ENCODE data around the gene PLBD2.

The PLBD2 gene

DNA sequence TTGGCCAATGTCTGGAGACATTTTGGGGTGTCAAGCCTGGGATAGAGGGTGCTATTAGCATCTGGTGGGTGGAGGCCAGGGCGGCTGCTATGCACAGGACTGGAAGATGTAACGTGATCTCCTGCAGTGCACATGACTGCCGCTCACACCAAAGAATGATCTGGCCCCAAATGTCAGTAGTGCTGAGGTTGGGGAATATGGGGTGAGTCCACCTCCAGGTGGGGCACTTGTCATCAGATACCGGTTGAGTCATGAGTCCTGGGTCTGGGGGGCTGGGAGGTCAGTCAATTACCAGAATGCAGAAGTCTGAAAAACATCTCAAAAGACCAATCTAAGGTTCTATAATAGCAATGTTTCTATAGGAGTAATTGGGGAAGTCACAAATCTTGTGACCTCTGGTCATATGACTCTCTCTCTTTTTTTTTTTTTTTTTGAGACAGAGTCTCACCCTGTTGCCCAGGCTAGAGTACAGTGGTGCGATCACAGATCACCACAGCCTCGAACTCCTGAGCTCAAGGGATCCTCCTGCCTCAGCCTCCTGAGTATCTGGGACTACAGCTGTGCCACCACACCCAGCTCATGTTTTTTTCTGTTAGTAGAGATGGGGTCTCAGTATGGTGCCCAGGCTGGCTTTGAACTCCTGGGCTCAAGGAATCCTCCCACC, 57.8 kb downstream of the PLBD2 start:
- DNase-seq (ENCODE audit: low spot score) = no peak

DNA sequence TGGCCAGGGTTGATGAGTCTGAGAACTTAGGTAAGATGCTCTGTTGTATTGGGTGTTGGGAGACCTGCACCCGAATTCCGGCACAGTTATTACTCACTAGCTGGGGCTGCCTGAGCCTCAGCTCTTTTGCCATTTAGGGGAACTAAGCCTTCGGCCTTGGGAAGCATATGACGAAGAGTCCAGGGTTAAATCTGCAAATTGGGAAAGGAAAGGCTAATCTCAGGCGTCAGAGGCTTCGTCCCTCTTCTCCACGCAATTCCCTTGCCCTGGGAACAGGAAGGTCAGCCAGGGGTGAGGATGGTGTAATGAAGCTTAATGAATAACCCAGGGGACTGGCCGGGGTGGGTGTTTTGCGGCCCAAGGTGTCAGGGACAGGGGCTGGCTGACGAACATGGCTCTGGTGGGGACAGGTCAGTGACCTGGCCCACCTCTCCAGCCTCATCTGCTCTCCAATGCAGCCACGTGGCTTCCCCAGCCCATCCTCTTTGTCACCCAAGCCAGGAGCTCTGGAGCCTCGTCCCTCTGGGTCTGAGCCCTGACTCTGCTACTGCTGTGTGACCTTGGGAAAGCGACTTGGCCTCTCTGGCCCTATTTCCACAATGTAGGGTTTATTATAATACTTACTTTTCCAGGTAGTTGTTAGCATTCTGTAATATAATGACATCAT, 60.0 kb downstream of the PLBD2 start:
- no peak for DNase-seq (ENCODE audit: low spot score)

DNA sequence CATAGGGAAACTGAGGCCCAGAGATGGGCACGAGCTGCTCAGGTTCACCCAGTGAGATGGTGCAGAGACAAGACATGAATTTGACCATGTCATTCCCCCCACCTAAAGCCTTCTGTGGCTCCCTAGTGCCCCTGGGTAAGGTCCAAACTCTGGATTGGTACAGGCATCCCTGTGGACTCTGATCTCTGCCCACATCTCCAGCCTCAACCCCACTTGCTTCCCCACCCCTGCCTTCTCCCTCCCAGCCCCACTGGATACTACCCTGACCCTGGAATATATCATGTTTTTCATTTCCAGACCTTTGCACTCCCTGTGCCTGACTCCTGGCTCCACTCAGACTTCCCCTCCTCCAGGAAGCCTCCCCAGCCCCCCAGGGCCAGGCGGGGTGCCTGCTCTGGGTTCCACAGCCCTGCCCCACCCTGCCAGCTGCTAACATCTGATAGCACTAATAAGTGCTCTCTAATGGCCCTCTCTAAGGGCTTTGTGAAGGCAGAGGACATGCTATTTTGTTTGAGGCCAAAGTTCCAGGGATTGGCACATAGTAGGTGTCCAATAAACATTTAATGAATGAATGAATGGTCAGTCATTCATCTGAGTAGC, 62.7 kb downstream of the PLBD2 start:
- no peak for DNase-seq (ENCODE audit: low spot score)

DNA sequence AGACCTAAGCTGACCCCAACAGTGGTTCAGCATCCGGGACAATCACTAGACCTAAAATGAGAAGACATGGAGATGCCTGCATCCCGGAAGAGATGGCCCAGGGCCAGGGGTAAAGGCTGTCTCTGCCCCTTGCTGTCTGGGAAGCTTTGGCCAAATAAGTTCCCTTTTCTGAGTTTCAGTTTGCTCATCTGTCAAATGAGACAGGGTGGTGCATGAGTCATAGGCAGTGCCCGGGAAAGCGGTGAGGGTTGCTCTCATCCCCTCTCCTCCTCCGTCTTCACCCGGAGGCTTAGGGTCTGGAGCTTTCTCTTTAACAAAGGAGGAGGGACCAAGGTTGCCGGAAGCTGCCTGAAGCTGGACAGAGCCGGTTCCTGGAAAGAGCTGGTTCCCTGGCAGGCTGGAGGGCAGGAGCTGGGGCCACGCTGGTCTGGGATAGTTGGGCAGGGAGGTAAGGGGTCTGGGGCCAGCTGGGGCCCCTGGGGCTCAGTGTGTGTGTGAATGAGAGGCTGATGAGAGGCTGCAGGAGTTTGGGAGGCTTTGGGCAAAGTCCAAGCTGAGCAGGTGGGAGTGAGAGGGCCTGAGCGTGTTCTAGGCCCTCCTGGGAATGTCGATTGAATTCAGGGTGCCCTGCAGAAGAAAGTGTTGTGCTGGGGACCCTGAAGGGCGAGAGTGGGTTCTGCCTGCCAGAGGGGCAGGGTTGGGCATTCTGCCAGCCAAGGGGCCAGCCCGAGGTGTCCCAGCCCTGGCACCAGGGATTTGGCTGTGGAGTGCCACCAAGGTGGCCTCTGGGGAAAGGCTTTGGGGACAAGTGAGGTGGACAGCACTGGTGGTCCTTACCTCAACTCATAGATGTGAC, 63.9 kb downstream of the PLBD2 start, which contains the start of gene SDSL:
TSS of gene SDSL (plus strand) at position 351 of the 856 bp plus-strand sequence. CDS start 5,603 bp downstream, outside the sequence.
- DNase-seq (ENCODE audit: low spot score) = peak; percentile 87

DNA sequence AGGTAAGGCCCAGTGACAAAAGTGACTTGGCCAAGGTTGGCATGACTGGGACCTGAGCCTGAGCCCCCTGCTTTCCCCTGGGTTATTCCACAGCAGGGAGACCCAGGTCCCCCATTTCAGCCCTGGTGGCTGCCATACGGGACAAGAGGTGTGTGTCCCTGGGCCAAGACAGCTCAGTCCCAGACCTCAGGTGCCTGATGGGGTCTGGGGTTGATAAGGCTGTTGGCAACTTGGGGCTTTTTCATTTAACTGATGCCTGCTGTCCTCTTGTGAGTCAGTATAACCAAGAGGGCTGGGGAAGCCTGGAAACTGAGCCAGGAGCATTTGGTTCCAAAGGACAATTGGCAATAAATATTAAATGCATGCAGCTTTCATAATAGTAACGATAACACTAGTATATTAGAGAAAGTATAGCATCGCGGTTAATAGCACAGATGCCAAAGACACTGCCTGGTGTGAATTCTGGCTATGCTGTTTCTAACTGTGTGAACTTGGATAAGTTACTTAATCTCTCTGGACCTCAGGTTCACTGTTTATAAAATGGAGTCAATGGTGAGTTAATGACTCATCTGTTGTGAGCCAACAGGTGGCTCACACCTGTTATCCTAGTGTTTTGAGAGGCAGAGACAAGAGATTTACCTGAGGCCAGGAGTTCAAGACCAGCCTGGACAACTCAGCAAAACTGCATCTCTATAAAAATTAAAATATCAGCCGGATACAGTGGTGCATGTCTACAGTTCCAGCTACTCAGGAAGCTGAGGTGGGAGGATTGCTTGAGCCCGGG, 64.7 kb downstream of the PLBD2 start:
- DNase-seq (ENCODE audit: low spot score) = no peak

DNA sequence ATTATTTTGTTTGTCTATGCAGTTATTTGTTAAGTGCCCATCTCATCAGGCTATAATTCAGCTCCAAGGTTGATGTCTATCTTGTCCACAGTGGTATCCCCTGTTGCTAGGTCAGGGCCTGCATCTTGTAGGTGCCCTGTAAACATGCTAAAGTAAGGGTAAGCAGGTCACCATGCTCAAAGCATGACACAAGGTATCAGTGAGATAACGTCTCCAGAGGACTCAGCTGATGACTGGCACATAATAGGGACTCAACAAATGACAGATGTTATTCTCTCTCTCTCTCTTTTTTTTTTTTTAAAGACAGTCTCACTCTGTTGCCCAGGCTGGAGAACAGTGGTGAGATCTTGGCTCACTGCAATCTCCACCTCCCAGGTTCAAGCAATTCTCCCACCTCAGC, 66.1 kb downstream of the PLBD2 start:
- no peak for DNase-seq (ENCODE audit: low spot score)

DNA sequence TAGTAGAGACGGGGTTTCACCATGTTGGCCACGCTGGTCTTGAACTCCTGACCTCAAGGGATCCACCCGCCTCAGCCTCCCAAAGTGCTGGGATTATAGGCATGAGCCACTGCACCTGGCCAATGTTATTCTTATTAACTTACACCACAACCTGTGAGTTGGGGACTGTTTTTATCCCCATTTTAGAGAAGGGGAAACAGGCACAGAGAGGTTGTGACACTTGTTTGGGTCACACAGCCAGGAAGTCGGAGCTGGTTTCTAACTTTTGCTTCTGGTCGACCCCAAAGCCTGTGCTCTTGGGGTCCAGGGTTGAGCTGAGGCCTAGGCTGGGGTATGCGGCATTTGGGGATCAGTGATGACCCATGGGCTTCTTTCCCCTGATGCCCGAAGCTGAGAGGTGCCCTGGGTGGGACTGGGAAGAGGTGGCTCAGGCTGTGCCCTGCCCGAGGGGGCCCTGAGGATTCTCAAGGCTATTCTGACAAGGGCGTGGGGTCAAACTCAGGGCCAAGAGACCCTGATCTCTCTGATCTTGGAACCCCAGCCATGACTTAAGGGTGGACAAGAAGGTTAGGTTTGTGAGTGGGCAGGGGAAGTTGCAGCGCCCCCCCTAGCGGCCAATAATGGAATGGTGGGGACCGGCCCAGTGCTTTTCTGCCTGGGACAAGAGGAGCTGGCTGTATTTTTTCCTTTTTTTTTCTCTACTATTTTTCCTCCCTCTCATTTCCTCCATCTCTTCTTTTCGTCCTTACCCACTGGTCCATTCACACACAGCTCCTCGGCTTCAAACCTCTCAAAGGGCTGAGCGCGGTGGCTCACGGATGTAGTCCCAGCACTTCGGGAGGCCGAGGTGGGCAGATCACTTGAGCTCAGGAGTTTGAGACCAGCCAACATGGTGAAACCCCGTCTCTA, 66.8 kb downstream of the PLBD2 start:
- peak; percentile 78 for DNase-seq (ENCODE audit: low spot score)

DNA sequence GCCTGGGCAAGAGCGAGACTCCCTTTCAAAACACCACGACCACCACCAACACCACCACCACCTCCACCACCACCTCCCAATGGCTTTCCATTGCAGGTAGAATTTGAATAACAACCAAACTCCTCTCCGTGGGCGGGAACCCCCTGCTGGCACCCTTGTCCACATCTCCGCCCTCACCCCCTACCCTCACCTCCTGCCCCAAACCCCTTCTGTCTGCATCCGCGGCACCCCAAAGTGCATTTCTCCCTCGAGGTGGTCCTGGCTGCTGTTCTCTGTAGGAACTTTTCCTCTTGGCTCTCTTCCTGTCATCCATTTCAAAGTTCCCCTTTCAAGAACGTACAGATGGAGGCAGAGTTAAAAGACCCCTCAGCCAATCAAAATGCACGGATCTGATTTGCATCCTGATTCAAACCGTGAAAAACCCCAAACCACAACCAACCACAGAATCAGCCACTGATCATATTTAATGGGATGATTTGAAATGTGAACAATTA, 67.6 kb downstream of the PLBD2 start:
- no peak for DNase-seq (ENCODE audit: low spot score)

DNA sequence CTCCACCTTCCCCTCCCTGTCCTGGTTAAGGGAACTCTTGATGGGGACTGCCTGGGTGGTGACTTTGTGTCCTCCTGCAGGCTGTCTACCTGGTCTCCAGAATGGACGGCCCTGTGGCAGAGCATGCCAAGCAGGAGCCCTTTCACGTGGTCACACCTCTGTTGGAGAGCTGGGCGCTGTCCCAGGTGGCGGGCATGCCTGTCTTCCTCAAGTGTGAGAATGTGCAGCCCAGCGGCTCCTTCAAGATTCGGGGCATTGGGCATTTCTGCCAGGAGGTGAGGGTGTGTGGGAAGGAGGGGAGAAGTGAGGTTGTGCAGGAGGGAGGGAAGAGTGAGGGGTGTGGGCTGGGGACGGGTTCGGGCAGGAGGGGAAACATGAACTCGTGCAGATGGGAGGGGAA, 69.5 kb downstream of the PLBD2 start:
- no peak for DNase-seq (ENCODE audit: low spot score)

DNA sequence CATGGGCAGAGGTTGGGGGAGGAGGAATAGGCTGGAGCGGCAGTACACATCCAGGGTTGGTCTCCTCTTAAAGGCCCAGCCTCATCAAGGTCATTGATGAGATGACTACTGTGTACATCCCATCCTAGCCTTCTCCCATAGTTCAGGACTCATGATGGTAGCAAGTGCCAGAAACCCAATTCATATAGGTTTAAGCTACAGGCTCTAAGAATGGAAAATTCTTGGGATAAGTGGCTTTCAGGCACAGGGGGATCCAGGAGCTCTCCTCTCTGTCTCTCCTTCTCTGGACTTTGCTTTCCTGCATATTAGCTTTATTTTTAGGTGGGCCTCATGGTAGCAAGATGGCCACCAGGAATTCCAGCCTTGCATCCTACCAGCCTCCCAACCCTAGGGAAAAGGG, 70.1 kb downstream of the PLBD2 start:
- DNase-seq (ENCODE audit: low spot score) = no peak

DNA sequence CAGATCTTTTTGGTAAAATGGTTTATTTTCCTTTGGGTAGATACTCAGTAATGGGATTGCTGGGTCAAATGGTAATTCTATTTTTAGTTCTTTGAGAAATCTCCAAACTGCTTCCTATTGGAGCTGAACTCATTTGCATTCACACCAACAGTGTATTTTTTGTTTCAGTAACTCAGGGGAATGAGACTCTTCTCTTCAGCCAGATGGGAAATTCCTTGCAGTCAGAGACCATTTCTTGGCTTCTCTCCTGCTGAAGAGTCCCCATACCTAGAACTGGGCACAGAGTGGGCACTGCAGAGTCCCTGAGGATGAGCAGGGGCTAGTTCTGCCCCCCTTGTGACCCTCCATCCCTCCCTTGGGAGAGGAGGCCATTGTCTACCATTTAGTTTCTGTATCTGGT, 74.6 kb downstream of the PLBD2 start:
- no peak for DNase-seq (ENCODE audit: low spot score)

DNA sequence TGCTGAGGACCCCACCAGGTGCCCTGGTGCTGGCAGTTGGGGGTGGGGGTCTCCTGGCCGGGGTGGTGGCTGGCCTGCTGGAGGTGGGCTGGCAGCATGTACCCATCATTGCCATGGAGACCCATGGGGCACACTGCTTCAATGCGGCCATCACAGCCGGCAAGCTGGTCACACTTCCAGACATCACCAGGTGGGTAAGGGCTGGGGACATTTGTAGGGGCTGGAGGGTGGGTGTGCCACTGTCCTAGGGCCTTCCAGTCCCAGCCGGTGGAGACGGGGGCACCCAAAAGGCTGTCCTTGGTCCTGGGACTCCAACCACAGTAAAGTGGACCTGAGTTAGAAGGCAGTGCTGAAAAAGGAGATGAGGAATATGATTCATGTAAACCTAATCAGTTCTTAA, 77.0 kb downstream of the PLBD2 start:
- DNase-seq (ENCODE audit: low spot score) = no peak

DNA sequence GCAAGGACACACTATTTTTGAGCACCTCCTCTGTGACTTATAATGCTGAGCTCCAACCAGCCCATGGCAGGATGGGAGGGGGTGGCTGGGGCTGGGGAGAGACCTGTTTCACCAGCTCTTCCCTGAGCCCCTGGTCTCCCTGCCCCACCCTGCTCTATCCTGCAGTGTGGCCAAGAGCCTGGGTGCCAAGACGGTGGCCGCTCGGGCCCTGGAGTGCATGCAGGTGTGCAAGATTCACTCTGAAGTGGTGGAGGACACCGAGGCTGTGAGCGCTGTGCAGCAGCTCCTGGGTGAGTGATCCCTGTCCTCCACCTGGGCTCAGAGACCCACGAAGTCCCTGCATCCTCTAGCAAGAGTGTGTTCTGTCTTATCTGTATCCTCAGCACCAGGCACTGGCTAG, 78.2 kb downstream of the PLBD2 start:
- DNase-seq (ENCODE audit: low spot score) = no peak

DNA sequence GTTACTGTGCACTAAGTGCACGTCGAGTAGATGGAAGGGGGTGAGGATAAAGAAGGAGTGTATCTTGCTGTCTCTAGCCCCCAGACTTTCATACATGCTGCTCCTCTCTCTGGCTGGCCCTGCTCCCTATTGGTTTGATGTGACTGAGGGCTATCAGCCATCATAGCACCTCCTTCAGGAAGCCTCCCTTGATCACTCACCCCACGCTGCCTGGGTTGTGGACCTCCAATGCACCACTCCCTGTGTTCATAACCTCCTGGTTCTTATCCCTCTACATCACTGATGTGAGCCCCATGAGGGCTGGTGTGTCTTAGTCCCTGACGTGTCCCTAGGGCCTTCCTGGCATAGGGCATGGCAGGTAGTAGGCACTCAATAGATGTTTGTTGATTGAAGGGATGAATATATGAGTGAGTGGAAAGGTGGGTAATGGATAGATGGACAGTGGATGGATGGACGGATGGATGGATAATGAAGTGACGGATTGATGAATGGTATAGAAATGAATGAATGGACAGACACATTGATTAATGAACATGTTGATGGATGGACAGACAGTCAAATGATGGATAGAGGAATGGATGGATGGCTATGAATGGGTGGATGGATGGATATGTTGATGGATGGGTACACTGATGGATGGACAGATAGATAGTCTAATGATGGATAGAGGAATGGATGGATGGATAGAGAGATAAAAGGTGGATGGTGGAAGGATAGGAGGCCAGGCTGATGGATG, 78.8 kb downstream of the PLBD2 start:
- DNase-seq (ENCODE audit: low spot score) = no peak

DNA sequence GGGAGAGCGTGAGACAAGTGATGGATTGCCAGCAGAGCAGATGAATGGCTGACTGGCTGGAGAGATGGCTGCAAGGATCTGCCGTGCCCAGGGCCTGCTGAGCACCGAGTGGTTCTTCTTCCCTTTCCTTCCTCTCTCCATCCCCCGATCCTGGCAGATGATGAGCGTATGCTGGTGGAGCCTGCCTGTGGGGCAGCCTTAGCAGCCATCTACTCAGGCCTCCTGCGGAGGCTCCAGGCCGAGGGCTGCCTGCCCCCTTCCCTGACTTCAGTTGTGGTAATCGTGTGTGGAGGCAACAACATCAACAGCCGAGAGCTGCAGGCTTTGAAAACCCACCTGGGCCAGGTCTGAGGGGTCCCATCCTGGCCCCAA, 79.3 kb downstream of the PLBD2 start:
- DNase-seq (ENCODE audit: low spot score) = no peak

DNA sequence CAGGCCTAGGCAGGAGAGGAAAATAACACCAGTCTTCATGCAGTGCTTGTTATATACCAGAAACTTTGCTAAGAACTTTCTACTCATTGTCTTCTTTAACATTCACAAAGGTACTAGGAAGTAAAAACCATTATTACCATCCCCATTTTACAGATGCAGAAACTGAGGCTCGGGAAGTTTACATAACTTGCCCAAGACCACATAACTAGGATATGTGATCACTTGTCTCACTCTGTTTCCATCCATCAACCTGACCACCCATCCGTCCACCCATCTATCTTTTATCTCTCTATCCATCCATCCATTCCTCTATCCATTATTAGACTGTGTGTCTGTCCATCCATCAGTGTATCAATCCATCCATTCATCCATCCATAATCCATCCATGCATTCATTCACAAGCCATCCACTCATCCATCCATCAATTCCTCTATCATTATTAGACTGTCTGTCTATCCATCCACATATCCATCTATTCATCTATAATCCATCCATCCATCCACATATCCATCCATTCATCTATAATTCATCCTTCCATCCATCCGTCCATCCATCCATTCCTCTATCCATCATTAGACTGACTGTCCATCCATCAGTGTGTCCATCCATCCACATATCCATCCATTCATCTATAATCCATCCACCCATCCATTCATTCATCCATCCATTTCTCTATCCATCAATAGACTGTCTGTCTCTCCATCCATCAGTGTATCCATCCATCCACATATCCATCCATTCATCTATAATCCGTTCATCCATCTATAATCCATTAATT, 80.3 kb downstream of the PLBD2 start:
- no peak for DNase-seq (ENCODE audit: low spot score)

DNA sequence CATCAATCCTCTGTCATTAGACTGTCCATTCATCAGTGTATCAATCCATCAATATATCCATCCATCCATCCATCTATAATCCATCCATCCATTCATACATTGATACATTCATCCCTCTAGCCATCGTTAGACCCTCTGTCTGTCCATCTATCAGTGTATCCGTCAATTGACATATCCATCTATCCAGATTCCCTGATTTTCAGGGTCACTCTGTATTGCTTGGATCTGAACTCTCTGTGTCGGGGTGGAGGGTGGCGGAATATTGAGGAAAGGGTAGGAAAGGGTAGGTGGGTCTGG, 80.9 kb downstream of the PLBD2 start:
- DNase-seq (ENCODE audit: low spot score) = no peak

DNA sequence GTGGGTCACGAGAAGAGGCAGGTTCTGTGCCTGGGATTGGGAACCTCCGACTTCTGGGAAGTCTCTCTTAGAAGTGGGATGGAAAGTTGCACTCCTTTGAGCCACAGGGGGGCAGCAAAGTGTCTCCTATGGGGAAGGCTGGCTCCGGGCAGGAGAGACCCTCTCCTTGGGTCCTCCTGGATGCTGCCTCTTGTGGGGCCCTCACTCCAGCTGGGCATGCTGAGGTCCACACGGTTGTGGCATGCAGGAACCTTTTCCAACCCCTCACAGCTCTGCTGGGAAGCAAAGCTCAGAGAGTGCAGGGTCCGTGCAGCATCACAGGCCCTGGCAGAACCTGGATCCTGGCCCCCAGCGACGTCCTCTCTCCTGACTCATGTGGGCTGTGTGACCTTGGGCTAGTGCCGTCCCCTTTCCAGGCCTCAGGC, 81.2 kb downstream of the PLBD2 start:
- peak; percentile 48 for DNase-seq (ENCODE audit: low spot score)

DNA sequence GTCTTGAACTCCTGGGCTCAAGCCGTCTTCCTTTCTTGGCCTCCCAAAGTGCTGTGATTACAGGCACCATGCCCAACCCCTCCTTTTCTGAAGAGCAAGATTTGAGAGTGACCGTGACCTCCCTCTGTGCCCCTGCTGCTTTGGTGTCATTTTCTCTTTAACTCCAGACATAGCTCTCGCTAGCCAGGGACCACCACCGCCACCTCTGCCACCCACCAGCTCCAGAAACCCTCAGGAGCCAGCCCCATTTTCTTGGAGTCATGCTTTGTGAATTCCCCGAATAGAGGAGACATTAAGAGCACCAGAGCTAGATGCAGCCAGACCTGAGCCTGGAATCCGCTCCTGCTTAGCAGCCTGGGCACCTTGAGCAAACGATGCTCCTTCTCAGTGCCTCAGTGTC, 81.9 kb downstream of the PLBD2 start:
- DNase-seq (ENCODE audit: low spot score) = no peak
